ES-I3 (cell line): Measurements from ENCODE around the gene VDAC1.
"Not testable (repeated sequence)": the region's sequence is repeated elsewhere in the genome, so short reads cannot be mapped to it uniquely, and the experiment has no call there.

Experiments used
- H3K36me3 ChIP-seq: 2 replicates; pipeline ENCODE4 v1.6.1; 2013; ENCODE audit warnings: mild to moderate bottlenecking, low read length, control low read depth, moderate library complexity; ENCODE audit not compliant: insufficient read depth
- H3K4me1 ChIP-seq: 2 replicates; pipeline ENCODE4 v1.6.1; 2013; ENCODE audit warnings: mild to moderate bottlenecking, control low read depth, low read length; ENCODE audit not compliant: insufficient read depth
- H3K9ac ChIP-seq: 2 replicates; pipeline ENCODE4 v1.6.1; 2013; ENCODE audit warnings: low read depth, mild to moderate bottlenecking, low read length, moderate library complexity
- H3K9me3 ChIP-seq: 2 replicates; pipeline ENCODE4 v1.6.1; 2013; ENCODE audit warnings: mild to moderate bottlenecking, low read length, moderate library complexity; ENCODE audit not compliant: control insufficient read depth, insufficient read depth

Gene VDAC1

DNA sequence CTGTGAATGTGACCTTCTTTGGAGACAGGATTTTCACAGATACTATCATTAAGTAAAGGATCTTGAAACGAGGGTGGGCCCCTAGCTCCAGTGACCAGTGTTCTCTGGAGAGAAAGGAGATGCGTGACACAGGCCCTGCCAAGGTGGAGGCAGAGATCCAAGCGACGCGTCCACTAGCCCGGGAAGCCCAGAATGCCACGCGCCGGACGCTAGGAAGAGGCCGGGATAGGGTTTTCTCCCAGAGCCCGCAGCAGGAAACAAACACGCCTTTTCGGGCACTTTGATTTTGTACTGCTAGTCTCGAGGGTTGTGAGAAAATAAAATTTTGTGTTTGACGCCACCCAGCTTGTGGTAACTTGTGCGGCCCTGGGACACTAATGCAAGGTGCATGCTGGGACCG is 29.6 kb upstream of the VDAC1 start:
- Histone ChIP-seq H3K36me3 (no peaks in the 10 kb centered on the region), H3K4me1 (no peaks in the 10 kb centered on the region; the same call in 1 of the 2 replicates), H3K9ac (no peak overlapping the region)

DNA sequence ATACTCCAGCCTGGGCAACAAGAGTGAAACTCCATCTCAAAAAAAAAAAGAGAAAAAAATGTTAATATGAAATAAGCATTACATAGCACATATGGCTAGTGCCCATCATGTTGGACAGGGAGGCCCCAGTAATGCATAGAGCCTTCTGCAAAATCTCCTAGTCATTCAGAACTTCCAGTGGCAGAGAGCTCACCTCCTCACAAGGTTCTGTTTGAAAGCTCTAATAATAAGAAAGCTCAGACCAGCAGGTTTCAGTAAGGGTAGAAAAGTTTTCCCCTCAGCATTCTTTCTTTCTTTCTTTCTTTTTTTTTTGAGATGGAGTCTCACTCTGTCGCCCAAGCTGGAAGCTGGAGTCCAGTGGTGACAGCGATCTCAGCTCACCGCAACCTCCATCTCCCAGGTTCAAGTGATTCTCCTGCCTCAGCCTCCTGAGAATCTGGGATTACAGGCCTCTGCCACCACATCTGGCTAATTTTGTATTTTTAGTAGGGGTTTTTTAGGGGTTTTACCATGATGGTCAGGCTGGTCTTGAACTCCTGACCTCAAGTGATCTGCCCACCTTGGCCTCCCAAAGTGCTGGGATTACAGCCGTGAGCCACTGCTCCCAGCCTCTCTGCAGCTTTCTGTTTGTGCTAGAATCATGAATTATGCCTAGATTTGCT is 25.7 kb upstream of the VDAC1 start:
- not testable (repeated sequence) for H3K4me1 ChIP-seq, H3K36me3 ChIP-seq, H3K9ac ChIP-seq, H3K9me3 ChIP-seq

More for the DNA sequence above, 29.6 kb upstream of the VDAC1 start:
- no peaks in the 10 kb centered on the region for H3K9me3 ChIP-seq

DNA sequence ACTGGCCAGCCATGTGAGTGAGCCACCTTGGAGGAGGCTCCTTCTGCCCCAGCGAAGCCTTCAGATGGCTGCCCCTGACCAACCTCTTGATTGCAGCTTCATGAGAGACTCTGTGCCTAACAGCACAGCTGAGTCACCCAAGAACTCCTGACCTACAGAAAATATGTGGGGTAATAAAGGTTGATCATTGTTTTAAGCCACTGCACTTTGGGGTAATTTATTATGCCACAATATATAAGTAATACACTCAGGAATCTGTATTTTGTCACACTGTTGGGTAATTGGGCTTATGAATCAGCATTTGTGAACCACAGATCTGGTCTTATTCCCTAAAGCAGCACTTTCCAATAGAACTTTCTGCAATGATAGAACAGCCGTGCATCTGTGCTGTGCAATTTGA is 24.4 kb upstream of the VDAC1 start:
- Histone ChIP-seq H3K4me1 (peaks cover 3% of the 10 kb centered on the region; the same call in 1 of the 2 replicates), H3K9ac (no peak overlapping the region), H3K9me3 (no peaks in the 10 kb centered on the region), H3K36me3 (no peaks in the 10 kb centered on the region)

DNA sequence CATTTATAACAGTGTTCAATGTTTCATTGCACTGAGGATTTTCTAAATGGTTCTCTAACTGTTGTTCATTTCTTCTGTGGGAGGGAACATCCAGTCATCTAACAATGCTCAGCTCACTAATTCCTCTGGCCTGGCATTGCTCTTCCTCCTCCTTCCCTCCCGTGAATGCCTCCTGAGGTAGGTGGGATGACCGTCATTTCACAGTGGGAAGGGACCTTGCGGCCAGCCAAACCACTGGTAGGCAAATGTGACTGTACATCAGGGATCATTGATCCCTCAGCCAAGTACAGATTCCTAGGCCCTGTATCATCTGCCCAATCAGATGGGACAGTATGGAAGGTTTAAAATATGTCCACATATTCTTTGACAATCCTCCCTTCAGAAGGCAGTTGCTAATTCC is 23.7 kb upstream of the VDAC1 start:
- H3K36me3 ChIP-seq: no peaks in the 10 kb centered on the region
- H3K4me1 ChIP-seq: peaks cover 3% of the 10 kb centered on the region; the same call in 1 of the 2 replicates
- no peaks in the 10 kb centered on the region for H3K9me3 ChIP-seq
- H3K9ac ChIP-seq: no peak overlapping the region

DNA sequence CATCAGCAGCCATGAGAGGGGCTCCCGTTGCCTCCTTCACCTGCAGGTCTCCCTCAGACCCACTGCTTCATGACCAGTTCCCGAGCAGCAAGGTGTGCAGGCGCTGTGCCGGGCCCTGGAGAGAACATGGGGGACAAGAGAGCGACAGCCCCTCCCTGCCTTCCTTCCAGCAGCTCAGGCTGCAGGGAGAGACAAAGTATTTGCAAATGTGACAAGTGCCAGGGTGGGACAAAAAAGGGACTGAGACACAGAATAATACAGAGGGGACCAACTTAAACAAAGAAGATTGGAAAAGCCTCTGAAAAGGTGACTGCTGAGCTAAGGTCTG is 22.5 kb upstream of the VDAC1 start:
- Histone ChIP-seq H3K9ac (no peak overlapping the region), H3K4me1 (peaks cover 3% of the 10 kb centered on the region; the same call in 1 of the 2 replicates), H3K9me3 (no peaks in the 10 kb centered on the region), H3K36me3 (no peaks in the 10 kb centered on the region)

DNA sequence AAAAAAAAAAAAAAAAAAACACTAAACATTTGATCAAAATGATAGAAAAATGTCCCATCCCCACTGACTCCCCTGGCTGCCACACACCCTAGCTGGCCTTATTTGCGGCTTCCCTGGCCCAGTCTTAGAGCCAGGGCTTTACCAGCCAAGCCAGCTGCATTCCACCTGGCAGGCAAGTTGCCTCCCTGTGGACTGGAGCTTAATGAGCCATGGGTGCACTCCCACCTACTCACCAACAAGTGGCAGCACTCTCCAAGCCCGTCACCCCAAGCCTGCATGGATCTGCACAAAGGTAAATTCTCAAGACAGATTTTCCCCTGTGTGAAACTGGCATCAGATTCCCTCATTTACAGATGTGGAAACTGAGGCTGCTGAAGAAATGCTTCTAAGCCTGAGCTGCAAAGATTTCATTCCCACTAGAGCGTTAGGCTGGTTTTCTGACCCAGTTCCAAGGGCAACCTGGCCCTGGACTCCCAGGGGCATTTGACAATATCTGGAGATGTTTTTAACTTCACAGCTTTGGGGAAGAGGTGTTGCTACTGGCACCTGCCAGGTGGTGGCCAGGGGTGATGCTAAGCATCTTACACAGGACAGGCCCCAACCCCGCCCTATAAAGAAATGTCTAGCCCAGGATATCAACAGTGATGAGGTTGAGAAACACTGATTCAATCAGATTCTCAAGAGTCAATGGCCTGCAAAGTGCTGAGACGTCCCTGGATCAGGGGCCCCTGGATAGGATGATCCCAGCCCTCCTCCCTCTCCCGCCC is 21.9 kb upstream of the VDAC1 start:
- peaks cover 3% of the 10 kb centered on the region; the same call in 1 of the 2 replicates for H3K4me1 ChIP-seq
- no peaks in the 10 kb centered on the region for H3K36me3 ChIP-seq
- no peaks in the 10 kb centered on the region for H3K9me3 ChIP-seq
- H3K9ac ChIP-seq: no peak overlapping the region

DNA sequence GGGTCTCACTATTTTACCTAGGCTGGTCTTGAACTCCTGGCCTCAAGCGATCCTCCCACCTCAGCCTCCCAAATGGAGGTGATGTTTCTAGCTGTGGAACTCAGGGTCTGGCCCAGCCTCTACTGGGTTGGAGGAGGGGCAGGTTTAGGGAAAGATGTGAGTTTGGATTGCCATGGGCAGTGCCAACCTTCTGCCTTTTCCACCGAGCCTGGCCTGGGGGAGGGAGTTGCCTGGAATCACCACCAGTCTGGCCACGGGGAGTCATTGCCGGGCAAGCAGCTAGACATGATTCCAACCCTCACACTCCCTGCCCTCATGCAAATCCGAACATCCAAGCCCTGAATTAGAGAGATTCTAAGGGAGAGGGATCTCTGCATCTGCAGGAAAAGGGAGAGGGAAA is 21.0 kb upstream of the VDAC1 start:
- Histone ChIP-seq H3K4me1 (peaks cover 3% of the 10 kb centered on the region; the same call in 1 of the 2 replicates), H3K36me3 (no peaks in the 10 kb centered on the region), H3K9ac (no peak overlapping the region), H3K9me3 (no peaks in the 10 kb centered on the region)

DNA sequence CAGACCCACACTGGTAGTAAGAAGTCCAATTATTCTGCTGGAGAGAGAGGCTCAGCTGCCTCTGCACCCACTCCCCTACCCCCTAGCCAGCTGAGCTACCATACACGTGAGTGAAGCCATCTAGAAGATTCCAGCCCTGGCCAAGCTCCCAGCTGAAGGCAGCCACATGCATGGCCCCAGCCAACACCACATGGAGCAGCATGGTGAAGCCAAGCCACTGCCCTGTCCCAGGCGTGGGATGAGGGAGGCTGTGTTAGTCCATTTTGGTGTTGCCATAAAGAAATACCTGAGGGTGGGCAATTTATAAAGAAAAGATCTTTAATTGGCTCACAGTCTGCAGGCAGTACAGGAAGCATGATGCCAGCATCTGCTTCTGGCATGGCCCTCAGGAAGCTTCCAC is 20.0 kb upstream of the VDAC1 start:
- Histone ChIP-seq H3K36me3 (no peaks in the 10 kb centered on the region), H3K4me1 (peaks cover 3% of the 10 kb centered on the region; the same call in 1 of the 2 replicates), H3K9me3 (no peaks in the 10 kb centered on the region), H3K9ac (no peak overlapping the region)

DNA sequence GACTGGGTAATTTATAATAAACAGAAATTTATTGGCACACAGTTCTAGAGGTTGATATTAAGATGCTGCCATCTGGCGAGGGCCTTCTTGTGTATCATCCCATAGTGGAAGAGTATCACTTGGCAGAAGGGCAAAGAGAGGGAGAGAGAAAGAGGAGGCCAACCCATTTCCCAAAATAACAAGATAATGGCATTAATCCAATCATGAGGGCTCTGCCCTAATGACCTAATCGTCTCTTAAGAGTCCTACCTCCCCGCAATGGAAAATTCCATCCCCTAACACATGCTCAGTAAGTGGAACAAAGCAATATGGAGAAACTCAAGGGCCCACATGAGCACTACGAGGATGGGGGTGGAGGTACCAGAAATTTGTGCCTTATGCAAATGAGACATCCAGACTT is 17.6 kb upstream of the VDAC1 start:
- Histone ChIP-seq H3K4me1 (peaks cover 1% of the 10 kb centered on the region; the same call in 1 of the 2 replicates), H3K36me3 (no peaks in the 10 kb centered on the region), H3K9me3 (no peaks in the 10 kb centered on the region), H3K9ac (no peak overlapping the region)

DNA sequence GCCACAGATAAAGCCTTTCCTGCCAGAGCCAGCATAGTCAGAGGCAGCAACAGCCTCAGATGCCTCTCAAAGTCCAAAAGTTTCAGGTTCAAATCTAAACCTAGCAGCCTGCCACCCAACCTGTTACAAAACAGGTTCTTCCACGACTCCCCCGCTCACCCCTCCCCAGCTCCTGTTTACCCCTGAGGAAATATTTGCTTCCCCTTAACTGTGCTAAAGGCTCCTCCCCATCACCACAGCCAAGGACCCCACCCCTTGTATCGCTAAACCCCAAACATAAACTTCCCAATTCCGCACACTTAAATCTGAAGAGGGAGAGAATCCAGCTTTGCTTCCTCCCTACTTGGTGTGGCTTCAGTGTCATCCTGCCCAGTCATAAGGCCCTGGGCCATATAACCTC is 15.4 kb upstream of the VDAC1 start:
- H3K36me3 ChIP-seq: no peaks in the 10 kb centered on the region
- H3K4me1 ChIP-seq: no peaks in the 10 kb centered on the region
- H3K9me3 ChIP-seq: no peaks in the 10 kb centered on the region
- no peak overlapping the region for H3K9ac ChIP-seq

DNA sequence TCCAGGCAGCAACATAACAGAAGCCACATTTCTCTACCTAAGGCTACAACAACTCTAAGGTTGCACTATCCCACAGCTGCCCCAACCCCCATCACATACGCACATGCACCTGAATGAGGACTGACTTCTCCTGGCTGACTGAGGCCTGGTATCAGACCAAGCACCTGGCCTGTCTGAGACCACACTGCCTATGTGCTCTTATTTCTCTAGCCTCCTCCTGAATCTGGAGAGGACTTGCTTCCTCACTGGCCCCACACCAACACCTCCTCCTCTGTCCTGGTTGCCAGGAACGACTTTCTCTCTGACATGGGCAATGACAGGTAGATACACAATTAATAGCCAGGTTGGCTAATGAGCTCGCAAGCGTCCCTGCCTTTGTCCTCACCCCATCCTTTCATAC is 14.9 kb upstream of the VDAC1 start:
- Histone ChIP-seq H3K4me1 (no peaks in the 10 kb centered on the region), H3K9me3 (no peaks in the 10 kb centered on the region), H3K9ac (no peak overlapping the region), H3K36me3 (no peaks in the 10 kb centered on the region)

DNA sequence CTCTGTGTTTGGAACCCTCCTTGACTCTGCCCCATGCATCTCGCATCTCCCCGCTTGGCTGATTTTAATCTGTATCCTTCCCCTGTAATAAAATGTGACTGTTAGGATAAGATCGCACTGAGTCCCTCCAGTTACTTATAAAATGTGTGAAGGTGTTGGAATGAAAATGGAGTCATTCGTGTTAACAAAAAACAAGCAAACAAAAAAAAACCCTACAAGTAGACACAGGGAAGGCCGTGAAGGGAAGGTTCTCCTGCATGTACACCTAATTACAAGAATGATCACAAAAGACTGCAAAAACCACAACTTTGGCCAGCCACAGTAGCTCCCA is 14.2 kb upstream of the VDAC1 start:
- Histone ChIP-seq H3K9me3 (no peaks in the 10 kb centered on the region), H3K36me3 (no peaks in the 10 kb centered on the region), H3K9ac (no peak overlapping the region), H3K4me1 (no peaks in the 10 kb centered on the region)

DNA sequence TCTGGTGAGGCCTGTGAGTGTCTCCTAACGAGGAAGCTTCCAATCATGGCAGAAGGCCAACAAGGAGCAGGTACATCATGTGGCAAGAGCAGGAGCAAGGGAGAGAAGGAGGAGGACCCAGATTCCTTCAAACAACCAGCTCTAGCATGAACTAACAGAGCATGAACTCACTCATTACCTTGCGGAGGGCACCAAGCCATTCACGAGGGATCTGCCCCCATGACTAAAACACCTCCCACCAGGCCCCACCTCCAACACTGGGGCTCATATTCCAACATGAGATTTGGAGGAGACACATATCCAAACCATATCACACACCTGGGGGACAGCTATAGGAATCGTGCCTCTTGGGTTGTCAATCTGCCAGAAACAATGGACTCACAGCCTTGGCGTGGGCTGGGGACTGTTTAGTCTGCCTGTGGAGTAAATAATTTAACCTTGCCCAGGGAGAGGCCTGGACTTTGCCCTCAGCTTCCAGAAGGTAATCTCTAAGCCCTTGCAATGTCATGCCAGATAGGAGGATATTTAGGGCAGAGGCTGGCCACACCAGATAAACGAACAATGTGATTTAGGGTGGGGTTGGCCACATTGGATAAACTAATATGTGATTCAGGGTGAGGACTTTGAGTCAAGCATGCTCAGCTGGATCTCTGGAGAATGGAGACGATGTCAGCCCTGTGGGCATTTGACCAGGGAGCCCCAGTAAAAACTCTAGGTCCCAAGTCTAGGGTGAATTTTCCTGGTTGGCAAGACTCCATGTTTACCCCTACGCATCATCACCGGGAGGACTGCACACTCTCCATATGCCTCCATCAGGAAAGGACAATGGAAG is 13.6 kb upstream of the VDAC1 start:
- Histone ChIP-seq H3K9me3 (no peaks in the 10 kb centered on the region), H3K36me3 (no peaks in the 10 kb centered on the region), H3K9ac (no peak overlapping the region), H3K4me1 (no peaks in the 10 kb centered on the region)

DNA sequence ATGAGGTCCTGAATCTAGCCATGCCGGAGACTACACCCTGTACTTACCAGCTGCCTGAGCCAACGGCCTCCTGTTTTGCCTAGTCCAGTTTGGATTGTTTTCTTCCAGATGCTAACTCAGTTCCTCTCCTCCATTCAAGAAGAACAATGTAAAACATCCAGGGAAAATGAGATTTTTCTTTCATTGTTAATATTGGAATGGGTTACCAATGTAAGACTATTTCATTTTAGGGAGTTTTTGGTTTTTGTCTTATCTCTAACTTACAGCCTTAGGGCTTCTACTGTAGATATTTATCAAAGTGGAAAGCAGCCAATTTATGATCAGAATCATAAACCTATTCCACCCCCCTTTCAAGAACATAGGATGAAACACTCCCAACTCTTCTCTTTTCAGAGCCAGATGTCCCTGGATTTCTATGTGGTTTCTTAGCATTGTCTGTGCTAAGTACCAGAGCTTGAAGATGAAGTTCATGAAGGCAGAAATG is 3.5 kb upstream of the VDAC1 start:
- Histone ChIP-seq H3K4me1 (peaks cover 13% of the 10 kb centered on the region), H3K9me3 (no peaks in the 10 kb centered on the region), H3K9ac (no peak overlapping the region; the same call in 1 of the 2 replicates), H3K36me3 (no peaks in the 10 kb centered on the region)
